ENCODE data around the gene GAS5. TPM values are rescaled to one million over a fixed set of nuclear protein-coding genes. Genes with fewer than 3 reads are reported as not detected.

The GAS5 gene
- total RNA-seq, 3 donors from 2014 or later (not counting 1 experiment from before 2014, with no cell fraction given) = 208 to 299 (median 214) TPM

DNA sequence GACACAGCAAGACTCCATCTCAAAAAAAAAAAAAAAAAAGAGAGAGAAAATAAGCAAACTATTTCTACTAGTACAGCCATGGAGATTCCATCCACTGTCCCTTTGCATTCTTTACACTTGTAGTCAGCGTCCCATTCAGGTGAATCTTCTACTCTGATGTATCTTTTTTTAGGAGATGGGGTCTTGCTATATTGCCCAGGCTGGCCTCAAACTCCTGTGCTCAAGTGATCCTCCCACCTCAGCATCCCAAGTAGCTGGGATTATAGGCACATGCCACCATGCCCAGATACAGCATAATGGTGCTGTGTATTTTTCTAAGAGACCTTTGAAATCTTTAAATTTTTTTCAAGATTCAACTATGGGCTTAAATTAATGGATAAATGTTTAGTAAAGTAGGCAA, 35.0 kb downstream of the GAS5 start:
- Histone ChIP-seq H3K4me3 (ENCODE audit: low read length) (no peak overlapping the region), H3K27ac (ENCODE audit: low read length) (no peak overlapping the region), H3K27me3 (ENCODE audit: control insufficient read depth, insufficient read depth, low read length) (no peaks in the 10 kb centered on the region), H3K36me3 (ENCODE audit: control insufficient read depth, insufficient read depth, low read length) (peaks cover 44% of the 10 kb centered on the region), H3K4me1 (ENCODE audit: control insufficient read depth, insufficient read depth, low read length) (no peaks in the 10 kb centered on the region), H3K9me3 (ENCODE audit: control insufficient read depth, insufficient read depth, low read length) (no peaks in the 10 kb centered on the region)
- Mint-ChIP-seq H3K4me1 (no peaks in the 10 kb centered on the region), H3K9me3 (no peaks in the 10 kb centered on the region), H3K36me3 (peaks cover 8% of the 10 kb centered on the region), H3K4me3 (no peak overlapping the region), H3K27ac (no peak overlapping the region), H3K27me3 (ENCODE audit: low read depth in 2 of 2) (no peaks in the 10 kb centered on the region)
- TF ChIP-seq, protein P1, sequence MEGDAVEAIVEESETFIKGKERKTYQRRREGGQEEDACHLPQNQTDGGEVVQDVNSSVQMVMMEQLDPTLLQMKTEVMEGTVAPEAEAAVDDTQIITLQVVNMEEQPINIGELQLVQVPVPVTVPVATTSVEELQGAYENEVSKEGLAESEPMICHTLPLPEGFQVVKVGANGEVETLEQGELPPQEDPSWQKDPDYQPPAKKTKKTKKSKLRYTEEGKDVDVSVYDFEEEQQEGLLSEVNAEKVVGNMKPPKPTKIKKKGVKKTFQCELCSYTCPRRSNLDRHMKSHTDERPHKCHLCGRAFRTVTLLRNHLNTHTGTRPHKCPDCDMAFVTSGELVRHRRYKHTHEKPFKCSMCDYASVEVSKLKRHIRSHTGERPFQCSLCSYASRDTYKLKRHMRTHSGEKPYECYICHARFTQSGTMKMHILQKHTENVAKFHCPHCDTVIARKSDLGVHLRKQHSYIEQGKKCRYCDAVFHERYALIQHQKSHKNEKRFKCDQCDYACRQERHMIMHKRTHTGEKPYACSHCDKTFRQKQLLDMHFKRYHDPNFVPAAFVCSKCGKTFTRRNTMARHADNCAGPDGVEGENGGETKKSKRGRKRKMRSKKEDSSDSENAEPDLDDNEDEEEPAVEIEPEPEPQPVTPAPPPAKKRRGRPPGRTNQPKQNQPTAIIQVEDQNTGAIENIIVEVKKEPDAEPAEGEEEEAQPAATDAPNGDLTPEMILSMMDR (IDR thresholded peaks at IDR 0.05) = no peak
- WGBS (ENCODE audit: insufficient coverage) = 83% methylated on average over 1 of the region's 1 CpG
- intact Hi-C loops (cut with micrococcal nuclease) = no loop called here
- no peak for ATAC-seq
- no peak for DNase-seq

DNA sequence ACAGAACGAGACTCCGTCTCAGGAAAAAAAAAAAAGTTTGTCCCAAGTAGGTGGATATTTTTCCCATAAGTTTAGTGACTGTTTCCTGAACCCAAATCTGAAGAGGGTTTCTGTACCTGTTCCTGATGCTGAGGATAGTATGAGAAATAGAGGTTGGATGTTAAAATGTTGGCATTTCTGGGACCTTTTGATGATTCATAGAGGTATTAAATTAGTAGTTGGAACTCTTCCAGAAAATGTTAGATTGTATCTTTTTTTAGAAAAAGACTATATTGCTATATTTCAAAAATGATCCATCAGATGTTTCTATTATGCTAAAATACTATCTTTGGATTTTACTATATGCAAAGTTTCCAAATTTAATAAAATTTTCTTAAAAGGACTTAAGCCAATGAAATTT, 40.2 kb downstream of the GAS5 start:
- Histone ChIP-seq H3K4me1 (ENCODE audit: control insufficient read depth, insufficient read depth, low read length) (peaks cover 17% of the 10 kb centered on the region), H3K9me3 (ENCODE audit: control insufficient read depth, insufficient read depth, low read length) (no peaks in the 10 kb centered on the region), H3K27me3 (ENCODE audit: control insufficient read depth, insufficient read depth, low read length) (no peaks in the 10 kb centered on the region), H3K36me3 (ENCODE audit: control insufficient read depth, insufficient read depth, low read length) (peaks cover 17% of the 10 kb centered on the region), H3K4me3 (ENCODE audit: low read length) (no peak overlapping the region), H3K27ac (ENCODE audit: low read length) (no peak overlapping the region)
- no peaks in the 10 kb centered on the region for H3K36me3 Mint-ChIP-seq
- 89% methylated on average over 2 of the region's 2 CpGs for WGBS (ENCODE audit: insufficient coverage)
- H3K4me3 Mint-ChIP-seq = no peak overlapping the region
- H3K27ac Mint-ChIP-seq = no peak overlapping the region
- peaks cover 27 to 29% of the 10 kb centered on the region in 2 donors for H3K4me1 Mint-ChIP-seq
- no peaks in the 10 kb centered on the region for H3K27me3 Mint-ChIP-seq (ENCODE audit: low read depth in 2 of 2)
- TF ChIP-seq, protein P1 (IDR thresholded peaks at IDR 0.05) = no peak
- H3K9me3 Mint-ChIP-seq = no peaks in the 10 kb centered on the region
- ATAC-seq (no peak), DNase-seq (no peak)
- intact Hi-C loops (cut with micrococcal nuclease) = loop anchor here (10.0 kb wide), 1 partner anchor 113 kb away; the partner anchor contains the start of gene KLHL20

DNA sequence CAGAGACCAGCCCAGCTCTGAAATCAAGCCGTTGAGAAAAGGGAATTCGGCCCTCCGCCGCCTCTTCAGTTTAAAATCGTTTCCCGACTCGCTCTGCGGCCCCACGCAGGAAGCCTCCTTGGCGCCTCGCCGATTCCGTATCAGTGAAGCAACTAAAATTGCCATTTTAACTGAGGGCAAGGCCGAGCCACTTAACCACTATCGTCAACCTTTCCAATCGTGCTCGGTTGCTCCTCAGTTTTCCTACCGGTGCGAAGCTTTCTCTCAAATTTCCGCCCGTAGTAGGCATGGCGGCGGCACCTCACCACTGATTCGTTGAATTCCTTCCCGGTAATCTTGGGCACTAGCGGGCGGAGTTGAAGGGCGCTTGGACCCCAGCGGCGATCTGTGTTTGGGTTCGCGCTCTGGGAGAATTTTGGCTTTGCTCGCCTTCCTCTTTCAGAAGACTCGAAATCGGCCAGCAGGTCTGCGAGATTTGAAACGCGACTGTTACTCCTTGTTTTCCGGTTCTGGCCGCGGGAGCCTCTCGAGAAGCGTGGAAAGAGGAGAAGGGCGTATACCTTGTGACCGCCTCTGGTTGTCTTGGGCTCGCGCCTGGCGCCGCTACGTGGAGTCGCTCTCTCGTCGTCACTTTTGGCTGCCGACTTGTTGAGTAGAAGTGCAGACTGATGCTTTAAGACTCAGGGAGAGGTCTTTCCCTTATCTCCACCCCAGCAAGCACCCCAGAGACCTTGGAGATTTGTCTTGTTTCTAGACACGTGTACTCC, 43.3 kb downstream of the GAS5 start, which contains the start of the genes CENPL and DARS2:
TSS of gene CENPL (minus strand) at position 569 of the 767 bp plus-strand sequence. CDS start 13,584 bp downstream, outside the sequence.
TSS of gene DARS2 (plus strand) at position 359 of the 767 bp plus-strand sequence. CDS start 557 bp downstream, outside the sequence.
- Histone ChIP-seq H3K27ac (ENCODE audit: low read length) (peak within 1 kb of the TSS; percentile 85), H3K27me3 (ENCODE audit: control insufficient read depth, insufficient read depth, low read length) (no peaks in the 10 kb centered on the region), H3K9me3 (ENCODE audit: control insufficient read depth, insufficient read depth, low read length) (no peaks in the 10 kb centered on the region), H3K4me1 (ENCODE audit: control insufficient read depth, insufficient read depth, low read length) (peaks cover 17% of the 10 kb centered on the region), H3K36me3 (ENCODE audit: control insufficient read depth, insufficient read depth, low read length) (peaks cover 4% of the 10 kb centered on the region), H3K4me3 (ENCODE audit: low read length) (peak within 1 kb of the TSS; percentile 94)
- Mint-ChIP-seq H3K4me1 (peaks cover 27 to 38% of the 10 kb centered on the region in 2 donors), H3K27ac (peak within 1 kb of the TSS; percentile 95 to 98), H3K36me3 (no peaks in the 10 kb centered on the region), H3K9me3 (no peaks in the 10 kb centered on the region), H3K27me3 (ENCODE audit: low read depth in 2 of 2) (no peaks in the 10 kb centered on the region), H3K4me3 (peak within 1 kb of the TSS; percentile 99)
- ATAC-seq (peak; percentile 84 to 93 (median 88)), DNase-seq (peak; percentile 81 to 96)
- WGBS (ENCODE audit: insufficient coverage) = under 1% methylated on average over 53 of the region's 55 CpGs
- intact Hi-C loops (cut with micrococcal nuclease) = loop anchor here (1.0 to 10.0 kb wide), 8 partner anchors 43 to 1291 kb away; partner anchors contain the start of genes GAS5, KLHL20 and SUCO
- TF ChIP-seq, protein P1 (IDR thresholded peaks at IDR 0.05) = no peak
